ENCODE measurements around the gene BACE1.
"Not testable (repeated sequence)": the region's sequence is repeated elsewhere in the genome, so short reads cannot be mapped to it uniquely, and the experiment has no call there.

DNA sequence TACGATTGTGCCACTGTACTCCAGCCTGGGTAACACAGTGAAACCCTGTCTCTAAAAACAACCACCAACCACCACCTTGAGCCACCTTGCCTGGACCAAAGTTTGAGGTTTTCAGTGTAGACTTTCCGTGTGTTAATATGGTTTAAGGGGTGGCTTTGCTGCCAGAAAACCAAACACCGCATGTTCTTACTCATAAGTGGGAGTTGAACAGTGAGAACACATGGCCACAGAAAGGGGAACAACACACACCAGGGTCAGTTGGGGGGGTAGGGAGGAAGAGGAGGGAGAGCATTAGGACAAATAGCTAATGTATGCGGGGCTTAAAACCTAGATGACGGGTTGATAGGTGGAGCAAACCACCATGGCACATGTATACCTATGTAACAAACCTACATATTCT, 43.9 kb downstream of the BACE1 start:
- TF ChIP-seq MAX (IDR thresholded peaks at IDR 0.05; ENCODE audit: insufficient read depth, insufficient read length); CTCF (IDR thresholded peaks at IDR 0.05; ENCODE audit: extremely low read depth in 1 of 2, insufficient read depth in 1 of 2, low read depth in 1 of 2, low read length in 2 of 2); POLR2AphosphoS5 (IDR thresholded peaks at IDR 0.05; ENCODE audit: insufficient read depth, low read depth, low read length); EZH2 (IDR thresholded peaks at IDR 0.05; ENCODE audit: borderline replicate concordance, low read depth, low read length, severe bottlenecking); JUN (IDR thresholded peaks at IDR 0.05; ENCODE audit: borderline replicate concordance, insufficient read depth, insufficient read length, low read depth); POLR2A (IDR thresholded peaks at IDR 0.05; ENCODE audit: low read depth, low read length): not testable (repeated sequence)

All from endothelial cell of umbilical vein (primary cell).